GM23338 (cell line): Measurements from ENCODE around the gene SCYGR8. TPM values are rescaled to one million over a fixed set of nuclear protein-coding genes. Genes with fewer than 3 reads are reported as not detected.

Source experiments
- ATAC-seq: fragments of 200-7000 bp; cut with Tn5 transposase; 3 replicates; pipeline ENCODE4 v1.9.1; 2020
- DNase-seq: peaks from one replicate; pipeline ENCODE4 v3.0.0-alpha.2; 2015; ENCODE audit warnings: low spot score
- H2AFZ ChIP-seq: fragments of 200-600 bp; sonication (generic); 2 replicates; pipeline ENCODE4 v1.8.0; 2016; ENCODE audit warnings: antibody characterized with exemption, mild to moderate bottlenecking, moderate library complexity
- H3F3A ChIP-seq: fragments of 200-600 bp; sonication (generic); replicated peaks from 2 replicates; pipeline ENCODE4 v1.8.0; 2017; ENCODE audit warnings: antibody characterized with exemption, mixed run types, low read depth
- H3K27ac ChIP-seq: fragments of 200-600 bp; sonication (generic); 2 replicates; pipeline ENCODE4 v1.6.1; 2016; ENCODE audit warnings: low read depth
- H3K27me3 ChIP-seq: fragments of 200-600 bp; sonication (generic); 2 replicates; pipeline ENCODE4 v1.8.0; 2016; ENCODE audit warnings: mild to moderate bottlenecking, mixed run types, moderate library complexity; ENCODE audit not compliant: insufficient read depth
- H3K36me3 ChIP-seq: fragments of 200-600 bp; sonication (generic); 2 replicates; pipeline ENCODE4 v1.8.0; 2016; ENCODE audit warnings: mild to moderate bottlenecking; ENCODE audit not compliant: insufficient read depth
- H3K4me1 ChIP-seq: fragments of 200-600 bp; sonication (generic); 2 replicates; pipeline ENCODE4 v1.8.0; 2016; ENCODE audit warnings: mild to moderate bottlenecking, moderate library complexity; ENCODE audit not compliant: insufficient read depth
- H3K4me2 ChIP-seq: fragments of 200-600 bp; sonication (generic); 2 replicates; pipeline ENCODE4 v1.7.1; 2017; ENCODE audit warnings: mixed run types
- H3K4me3 ChIP-seq: fragments of 200-600 bp; sonication (generic); 2 replicates; pipeline ENCODE4 v1.6.1; 2016; ENCODE audit warnings: mixed run types
- H3K79me2 ChIP-seq: fragments of 200-600 bp; sonication (generic); replicated peaks from 2 replicates; pipeline ENCODE4 v1.8.0; 2017; ENCODE audit warnings: mild to moderate bottlenecking; ENCODE audit not compliant: insufficient read depth
- H3K9me2 ChIP-seq: fragments of 200-600 bp; sonication (generic); 2 replicates; pipeline ENCODE4 v1.8.0; 2017; ENCODE audit not compliant: insufficient read depth
- H4K20me1 ChIP-seq: fragments of 200-600 bp; sonication (generic); replicated peaks from 2 replicates; pipeline ENCODE4 v1.8.0; 2017; ENCODE audit warnings: mild to moderate bottlenecking; ENCODE audit not compliant: insufficient read depth
- H3K27ac Mint-ChIP-seq: 2 replicates; pipeline ENCODE4 v1.8.0; 2020; ENCODE audit warnings: inconsistent platforms, mild to moderate bottlenecking, moderate library complexity, mixed read lengths
- H3K27me3 Mint-ChIP-seq: 3 replicates; pipeline ENCODE4 v1.8.0; 2022; ENCODE audit warnings: low read depth, mild to moderate bottlenecking, moderate library complexity, mixed read lengths, inconsistent platforms; ENCODE audit not compliant: insufficient read depth, poor library complexity
- H3K36me3 Mint-ChIP-seq: 3 replicates; pipeline ENCODE4 v1.8.0; 2021; ENCODE audit warnings: low read depth, mild to moderate bottlenecking, inconsistent platforms, moderate library complexity, mixed read lengths
- H3K4me1 Mint-ChIP-seq: 3 replicates; pipeline ENCODE4 v1.8.0; 2020; ENCODE audit warnings: mild to moderate bottlenecking, inconsistent platforms, mixed read lengths
- H3K4me3 Mint-ChIP-seq: 3 replicates; pipeline ENCODE4 v1.8.0; 2021; ENCODE audit warnings: moderate library complexity, mild to moderate bottlenecking, inconsistent platforms, mixed read lengths
- H3K9me3 Mint-ChIP-seq: 3 replicates; pipeline ENCODE4 v1.8.0; 2020; ENCODE audit warnings: moderate library complexity, mild to moderate bottlenecking, inconsistent platforms, mixed read lengths
- CREB1 ChIP-seq: fragments of 250-450 bp; sonication (Bioruptor Pico); IDR thresholded peaks from 2 replicates; pipeline ENCODE4 v1.5.0; 2020; ENCODE audit warnings: low read depth, mild to moderate bottlenecking, moderate library complexity
- JUNB ChIP-seq: IDR thresholded peaks from one replicate; pipeline ENCODE4 v1.6.1; 2016; ENCODE audit warnings: antibody characterized with exemption; ENCODE audit not compliant: unreplicated experiment
- NANOG ChIP-seq: IDR thresholded peaks from 2 replicates; pipeline ENCODE4 v1.6.1; 2016; ENCODE audit warnings: antibody characterized with exemption, borderline replicate concordance
- POLR2AphosphoS5 ChIP-seq: IDR thresholded peaks from 2 replicates; pipeline ENCODE4 v1.6.1; 2016; ENCODE audit warnings: antibody characterized with exemption, low read depth
- REST ChIP-seq: IDR thresholded peaks from one replicate; pipeline ENCODE4 v1.6.1; 2018; ENCODE audit warnings: antibody characterized with exemption; ENCODE audit not compliant: unreplicated experiment
- STAT1 ChIP-seq: IDR thresholded peaks from one replicate; pipeline ENCODE4 v1.6.1; 2016; ENCODE audit warnings: antibody characterized with exemption; ENCODE audit not compliant: unreplicated experiment
- ZNF114 ChIP-seq: fragments of 250-450 bp; sonication (Bioruptor Pico); IDR thresholded peaks from 2 replicates; pipeline ENCODE4 v1.5.0; 2020; ENCODE audit warnings: mild to moderate bottlenecking, moderate library complexity
- ZNF331 ChIP-seq: fragments of 250-450 bp; sonication (Bioruptor Pico); IDR thresholded peaks from 2 replicates; pipeline ENCODE4 v1.5.0; 2020; ENCODE audit warnings: low read depth, mild to moderate bottlenecking, moderate library complexity
- ZNF462 ChIP-seq: fragments of 250-450 bp; sonication (Bioruptor Pico); IDR thresholded peaks from 2 replicates; pipeline ENCODE4 v1.5.0; 2020; ENCODE audit warnings: mild to moderate bottlenecking, moderate library complexity
- polyA plus RNA-seq: library from polyadenylated mRNA; unstranded; fragments of >200 nt; fragmentation: Nextera tagmentation; extraction: Ambion mirVana; gene quantifications from 2 replicates; pipeline ENCODE4 v1.2.1, GENCODE V29; 2016
- total RNA-seq: library from RNA; depleted of rRNA; stranded (reverse); fragments of >200 nt; shearing (Covaris generic); gene quantifications from 2 replicates; pipeline ENCODE4 v1.2.3, GENCODE V29; 2014
- TF ChIP-seq, protein P1 (sequence below): IDR thresholded peaks from 2 replicates; pipeline ENCODE4 v1.6.1; 2016; ENCODE audit warnings: antibody characterized with exemption

SCYGR8 gene
- total and polyA plus RNA-seq, 2 experiments from 2014 or later, result not detected

DNA sequence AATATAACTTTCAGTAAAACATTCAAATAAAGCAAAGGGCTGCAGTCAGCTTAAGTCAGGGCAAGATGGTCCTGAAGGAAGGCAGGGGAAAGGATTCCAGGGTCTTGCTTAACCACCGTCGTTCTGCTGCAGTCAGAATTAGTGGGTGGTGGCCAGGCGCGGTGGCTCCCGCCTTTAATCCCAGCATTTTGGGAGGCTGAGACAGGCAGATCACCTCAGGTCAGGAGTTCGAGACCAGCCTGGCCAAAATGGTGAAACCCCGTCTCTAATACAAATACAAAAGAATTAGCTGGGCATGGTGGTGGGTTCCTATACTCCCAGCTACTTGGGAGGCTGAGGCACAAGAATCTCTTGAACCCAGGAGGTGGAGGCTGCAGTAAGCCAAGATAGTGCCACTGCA lies 34.7 kb upstream of the SCYGR8 start (continued):
- TF ChIP-seq REST, result no peak
- no peak for TF ChIP-seq STAT1
- TF ChIP-seq ZNF114, result no peak
- TF ChIP-seq CREB1 (CRISPR knock-in tag), result no peak
- TF ChIP-seq JUNB, result no peak
- TF ChIP-seq, protein P1, sequence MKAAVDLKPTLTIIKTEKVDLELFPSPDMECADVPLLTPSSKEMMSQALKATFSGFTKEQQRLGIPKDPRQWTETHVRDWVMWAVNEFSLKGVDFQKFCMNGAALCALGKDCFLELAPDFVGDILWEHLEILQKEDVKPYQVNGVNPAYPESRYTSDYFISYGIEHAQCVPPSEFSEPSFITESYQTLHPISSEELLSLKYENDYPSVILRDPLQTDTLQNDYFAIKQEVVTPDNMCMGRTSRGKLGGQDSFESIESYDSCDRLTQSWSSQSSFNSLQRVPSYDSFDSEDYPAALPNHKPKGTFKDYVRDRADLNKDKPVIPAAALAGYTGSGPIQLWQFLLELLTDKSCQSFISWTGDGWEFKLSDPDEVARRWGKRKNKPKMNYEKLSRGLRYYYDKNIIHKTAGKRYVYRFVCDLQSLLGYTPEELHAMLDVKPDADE, result no peak
- no peak for TF ChIP-seq NANOG
- TF ChIP-seq POLR2AphosphoS5, result no peak

DNA sequence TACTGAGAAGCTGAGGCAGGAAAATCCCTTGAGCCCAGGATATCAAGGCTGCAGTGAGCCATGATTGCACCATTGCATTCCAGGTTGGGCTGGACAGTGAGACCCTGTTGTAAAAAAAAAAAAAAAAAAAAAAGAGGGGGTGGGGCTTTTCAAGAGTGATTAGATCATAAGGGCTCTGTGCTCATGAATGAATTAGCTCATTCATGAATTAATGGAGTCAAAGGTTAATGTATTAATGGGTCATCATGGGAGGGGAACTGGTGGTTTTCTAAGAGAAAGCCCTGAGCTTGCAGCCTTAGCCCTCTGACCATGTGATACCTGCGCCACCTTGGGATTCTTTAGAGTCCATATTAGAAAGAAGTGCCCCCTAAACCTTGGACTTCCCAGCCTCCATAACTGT lies 32.4 kb upstream of the SCYGR8 start:
- no peak overlapping the region for H2AFZ ChIP-seq
- no peak overlapping the region for H3K4me3 Mint-ChIP-seq
- H3K27me3 ChIP-seq, result no peaks in the 10 kb centered on the region
- no peak overlapping the region for H3K27ac ChIP-seq
- no peak overlapping the region for H3K4me2 ChIP-seq
- H3K4me3 ChIP-seq, result no peak overlapping the region
- H3F3A ChIP-seq, result no peaks in the 10 kb centered on the region
- no peaks in the 10 kb centered on the region for H4K20me1 ChIP-seq
- H3K27me3 Mint-ChIP-seq, result peaks cover 2% of the 10 kb centered on the region
- no peaks in the 10 kb centered on the region for H3K9me2 ChIP-seq
- H3K36me3 Mint-ChIP-seq, result peaks cover 3% of the 10 kb centered on the region; the same call in 2 of the 3 replicates
- DNase-seq (no peak), ATAC-seq (no peak)
- H3K36me3 ChIP-seq, result no peaks in the 10 kb centered on the region
- no peaks in the 10 kb centered on the region; the same call in 1 of the 2 replicates for H3K79me2 ChIP-seq
- H3K4me1 Mint-ChIP-seq, result peaks cover 21% of the 10 kb centered on the region
- H3K4me1 ChIP-seq, result peaks cover 24% of the 10 kb centered on the region
- H3K9me3 Mint-ChIP-seq, result peaks cover 10% of the 10 kb centered on the region; the same call in 2 of the 3 replicates
- no peak overlapping the region for H3K27ac Mint-ChIP-seq
- no peak for TF ChIP-seq REST
- TF ChIP-seq ZNF331, result no peak
- no peak for TF ChIP-seq STAT1
- no peak for TF ChIP-seq ZNF462
- TF ChIP-seq, protein P1, result no peak
- TF ChIP-seq JUNB, result no peak
